Lung microvascular endothelial cell (primary cell): ENCODE data around the gene TLCD1. TPM values are rescaled to one million over a fixed set of nuclear protein-coding genes. Genes with fewer than 3 reads are reported as not detected.
"Not testable (repeated sequence)": the region's sequence is repeated elsewhere in the genome, so short reads cannot be mapped to it uniquely, and the experiment has no call there.

Experiments
- DNase-seq, 2 donors: peaks; one replicate each; pipeline versions ENCODE4 v3.0.0 to v3.0.0-alpha.2; 2010; ENCODE audit warnings: low read depth in 2 of 2
- total RNA-seq: library from RNA; depleted of rRNA; stranded (reverse); fragments of >200 nt; gene quantifications from 2 replicates; pipeline ENCODE4 v1.2.1, GENCODE V29; 2014

TLCD1 gene
- total RNA-seq, 1 donor from 2014 or later: 1.2 TPM

DNA sequence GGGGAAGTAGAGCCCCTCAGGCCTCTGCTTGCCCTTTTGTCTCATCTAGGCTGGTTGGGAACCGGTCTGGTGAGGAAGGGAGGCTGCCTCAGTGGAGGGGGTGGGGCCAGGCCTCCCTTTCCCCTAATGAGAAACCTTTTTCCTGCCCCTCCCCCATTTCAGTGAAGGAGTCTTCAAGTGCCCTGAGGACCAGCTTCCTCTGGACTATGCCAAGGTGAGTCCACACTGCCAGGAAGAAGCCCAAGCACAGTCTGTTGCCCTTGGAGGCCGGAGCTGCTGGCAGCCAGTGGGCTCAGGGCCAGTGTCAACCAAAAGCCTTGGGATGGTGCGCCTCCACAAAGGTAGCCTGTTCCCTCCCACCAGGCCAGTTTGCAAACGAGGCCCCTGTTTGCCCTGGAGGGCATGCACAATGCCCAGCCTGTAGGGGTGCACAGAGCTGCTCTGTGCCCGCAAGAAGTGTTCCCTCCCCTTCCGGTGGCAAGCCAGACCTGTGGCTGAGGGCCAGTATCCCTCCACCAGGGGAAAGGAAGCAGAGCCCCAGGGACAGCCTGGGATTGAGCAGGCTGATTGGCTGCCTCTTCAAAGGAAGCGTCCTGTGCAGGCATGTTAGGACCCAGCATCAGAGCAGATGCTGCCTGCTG, 21.1 kb upstream of the TLCD1 start:
- peak in 1 of 2 donors; percentile 48 for DNase-seq

DNA sequence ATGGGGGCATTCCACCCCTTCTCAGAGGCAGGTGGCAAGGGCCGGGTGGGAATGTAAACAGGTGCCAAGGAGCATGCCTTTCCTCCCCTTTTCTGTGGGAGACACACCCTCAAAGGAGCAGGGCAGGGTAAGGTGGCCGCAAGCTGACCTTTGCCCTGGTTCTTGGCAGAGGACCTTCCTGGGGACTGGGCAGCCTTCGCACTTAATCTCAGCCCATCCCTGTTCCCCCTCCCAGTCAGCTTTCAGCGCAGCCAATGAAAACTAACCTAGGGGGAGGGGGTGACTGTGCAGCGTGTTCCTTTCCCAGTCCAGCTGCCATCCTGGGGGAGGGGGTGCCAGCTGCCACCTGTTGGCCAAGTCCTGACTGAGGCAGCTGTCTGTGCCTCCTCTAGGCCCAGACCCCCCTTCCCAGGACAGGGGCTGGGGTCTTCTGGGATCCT, 20.6 kb upstream of the TLCD1 start:
- peak in 1 of 2 donors; percentile 43 for DNase-seq

DNA sequence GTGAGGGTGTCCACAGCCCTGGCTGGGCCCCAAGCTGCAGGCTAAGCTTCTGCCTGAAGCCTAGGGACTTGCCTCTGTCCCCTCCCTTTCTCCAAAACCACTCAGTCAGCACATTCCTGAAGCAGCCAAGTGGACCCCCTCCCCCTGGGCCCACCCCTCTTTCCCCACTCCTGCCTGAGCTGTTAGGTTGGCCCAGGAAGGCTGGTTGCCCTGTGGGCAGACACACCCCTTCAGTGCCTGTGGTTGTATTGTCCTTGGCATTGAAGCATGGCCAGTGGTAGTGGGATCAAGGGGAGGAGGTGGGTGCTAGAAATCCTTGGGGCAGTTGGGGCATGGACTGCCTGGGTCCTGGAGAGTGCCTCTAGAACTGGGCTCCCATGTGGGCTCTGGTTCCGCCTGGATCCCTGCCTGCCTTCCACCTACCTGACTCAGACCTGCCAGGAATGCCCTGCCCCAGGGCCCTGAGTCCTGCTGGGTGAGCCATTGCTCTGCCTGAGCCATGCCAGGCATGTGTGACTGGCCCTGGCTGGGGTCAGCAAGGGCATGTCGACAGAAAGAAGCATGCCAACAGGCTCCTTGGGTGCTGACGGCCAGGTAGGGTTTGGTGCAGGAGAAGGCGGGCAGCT, 19.9 kb upstream of the TLCD1 start:
- DNase-seq: no peak

DNA sequence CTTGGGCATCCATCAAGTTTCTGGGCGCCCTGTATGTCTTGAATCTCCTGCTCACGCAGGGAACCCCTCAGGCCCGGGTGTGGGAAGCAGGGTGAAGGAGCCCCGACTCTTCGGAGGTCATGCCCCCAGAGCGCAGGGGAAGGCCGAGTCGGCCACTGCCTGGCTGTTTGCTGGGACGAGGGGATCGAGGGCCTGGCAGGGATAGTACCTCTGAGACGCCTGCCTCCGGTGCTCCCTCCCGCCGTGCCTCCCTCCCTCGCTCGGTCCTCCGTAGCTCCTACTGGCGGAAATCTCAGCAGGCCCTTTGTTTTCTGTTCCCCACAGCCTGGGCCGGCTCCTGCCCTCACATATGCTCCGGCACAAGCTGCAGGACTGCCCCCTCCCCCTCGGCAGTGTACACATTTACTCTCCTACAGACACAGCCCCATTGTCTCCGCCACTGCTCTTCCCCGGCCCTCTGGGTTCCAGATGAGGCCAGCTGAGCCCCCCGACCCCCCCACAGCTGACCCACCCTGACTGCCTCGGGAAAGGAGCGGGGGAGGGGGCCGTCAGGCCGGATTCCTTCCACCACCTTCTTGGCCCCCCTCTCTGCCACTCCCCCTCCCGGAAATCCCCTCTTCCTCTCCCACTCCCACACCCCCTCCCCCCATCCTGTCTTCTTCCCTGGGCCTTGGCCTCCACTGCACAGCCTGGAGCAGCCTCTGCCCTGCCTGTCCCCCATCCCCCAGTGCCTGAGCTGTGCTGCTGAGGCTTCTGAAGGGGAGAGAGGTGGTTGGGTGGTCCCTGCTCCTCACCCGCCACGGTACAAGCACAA, 19.1 kb upstream of the TLCD1 start:
- DNase-seq: peak; percentile 48 to 65

DNA sequence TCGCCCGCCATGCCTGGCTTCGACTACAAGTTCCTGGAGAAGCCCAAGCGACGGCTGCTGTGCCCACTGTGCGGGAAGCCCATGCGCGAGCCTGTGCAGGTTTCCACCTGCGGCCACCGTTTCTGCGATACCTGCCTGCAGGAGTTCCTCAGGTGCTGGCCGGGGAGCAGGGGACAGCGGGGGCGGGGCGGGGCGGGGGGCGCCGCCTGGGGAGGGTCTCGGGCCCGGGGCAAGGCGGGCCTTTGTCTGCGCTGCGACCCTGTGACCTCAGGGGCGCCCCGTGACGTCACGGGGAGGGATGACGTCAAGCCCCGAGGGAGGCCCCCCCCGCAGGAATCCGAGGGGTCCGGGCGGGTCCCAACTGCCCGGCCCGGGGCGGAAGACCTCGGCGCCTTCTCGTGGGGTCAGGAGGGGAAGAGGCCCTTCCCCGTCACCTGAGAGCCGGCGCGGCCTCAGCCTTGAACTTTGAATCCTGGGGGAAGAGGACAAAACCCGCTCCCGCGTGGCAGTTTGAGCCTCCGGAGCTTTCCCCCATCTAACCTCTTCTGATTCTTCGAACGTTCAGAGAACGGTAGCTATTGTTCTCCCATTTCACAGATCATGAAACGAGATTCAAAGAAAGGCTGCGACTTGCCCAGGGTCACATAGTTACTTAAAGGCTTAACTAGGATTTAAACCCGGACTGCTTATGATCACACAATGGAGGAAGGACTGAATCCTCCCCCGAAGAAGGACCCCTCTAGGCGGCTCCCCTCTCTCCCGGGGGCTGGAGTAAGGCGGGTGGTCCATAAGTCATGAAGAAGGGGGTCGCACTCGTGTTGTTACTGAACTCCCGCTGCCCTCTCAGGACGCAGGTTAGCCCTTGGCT, 18.3 kb upstream of the TLCD1 start:
- peak; percentile 39 to 52 for DNase-seq

DNA sequence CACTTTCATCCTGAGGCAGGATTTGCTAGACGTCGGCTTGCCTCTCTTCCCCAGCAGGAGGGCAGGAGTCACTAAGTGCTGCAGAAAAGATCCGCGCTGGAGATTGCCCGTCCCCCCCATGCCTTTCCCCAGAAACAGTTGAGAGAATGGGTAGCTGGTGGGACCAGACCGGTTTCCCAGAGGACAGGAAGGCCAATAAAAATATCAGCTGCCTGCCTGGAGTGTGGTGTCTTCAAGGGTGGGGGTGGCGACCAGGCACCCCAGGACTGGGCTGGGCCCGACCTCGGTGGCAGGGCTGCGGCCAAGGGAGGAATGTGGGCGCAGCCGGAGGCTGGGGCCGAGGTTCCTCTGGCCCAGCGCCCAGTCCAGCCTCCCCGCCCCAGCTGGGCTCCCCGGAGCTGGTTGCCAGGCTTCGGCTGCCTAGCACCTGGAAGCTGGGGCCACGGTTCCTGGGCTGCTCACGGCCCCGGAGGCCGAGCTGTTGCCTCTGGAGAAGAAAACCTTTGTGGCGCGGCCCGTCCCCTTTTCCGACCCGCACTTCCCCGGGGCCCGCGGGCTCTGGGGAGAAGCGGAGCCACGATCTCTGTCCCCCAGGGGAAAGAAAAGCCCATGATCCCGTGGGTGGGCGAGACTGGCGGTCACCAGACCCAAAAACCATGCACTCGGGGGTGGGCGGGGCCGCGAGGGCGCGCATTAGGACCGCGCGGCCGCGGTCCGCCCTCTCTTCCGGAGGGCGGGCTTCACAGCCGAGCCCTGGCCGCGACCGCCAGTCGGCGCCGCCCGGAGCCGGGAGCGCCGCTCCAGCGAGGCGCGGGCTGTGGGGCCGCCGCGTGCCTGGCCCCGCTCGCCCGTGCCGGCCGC, 17.4 kb upstream of the TLCD1 start, which contains the start of gene TRAF4:
Gene TRAF4 (plus strand): TSS at position 769 of the 861 bp plus-strand sequence. CDS start 102 bp downstream, outside the sequence.
- peak; percentile 75 to 83 for DNase-seq

DNA sequence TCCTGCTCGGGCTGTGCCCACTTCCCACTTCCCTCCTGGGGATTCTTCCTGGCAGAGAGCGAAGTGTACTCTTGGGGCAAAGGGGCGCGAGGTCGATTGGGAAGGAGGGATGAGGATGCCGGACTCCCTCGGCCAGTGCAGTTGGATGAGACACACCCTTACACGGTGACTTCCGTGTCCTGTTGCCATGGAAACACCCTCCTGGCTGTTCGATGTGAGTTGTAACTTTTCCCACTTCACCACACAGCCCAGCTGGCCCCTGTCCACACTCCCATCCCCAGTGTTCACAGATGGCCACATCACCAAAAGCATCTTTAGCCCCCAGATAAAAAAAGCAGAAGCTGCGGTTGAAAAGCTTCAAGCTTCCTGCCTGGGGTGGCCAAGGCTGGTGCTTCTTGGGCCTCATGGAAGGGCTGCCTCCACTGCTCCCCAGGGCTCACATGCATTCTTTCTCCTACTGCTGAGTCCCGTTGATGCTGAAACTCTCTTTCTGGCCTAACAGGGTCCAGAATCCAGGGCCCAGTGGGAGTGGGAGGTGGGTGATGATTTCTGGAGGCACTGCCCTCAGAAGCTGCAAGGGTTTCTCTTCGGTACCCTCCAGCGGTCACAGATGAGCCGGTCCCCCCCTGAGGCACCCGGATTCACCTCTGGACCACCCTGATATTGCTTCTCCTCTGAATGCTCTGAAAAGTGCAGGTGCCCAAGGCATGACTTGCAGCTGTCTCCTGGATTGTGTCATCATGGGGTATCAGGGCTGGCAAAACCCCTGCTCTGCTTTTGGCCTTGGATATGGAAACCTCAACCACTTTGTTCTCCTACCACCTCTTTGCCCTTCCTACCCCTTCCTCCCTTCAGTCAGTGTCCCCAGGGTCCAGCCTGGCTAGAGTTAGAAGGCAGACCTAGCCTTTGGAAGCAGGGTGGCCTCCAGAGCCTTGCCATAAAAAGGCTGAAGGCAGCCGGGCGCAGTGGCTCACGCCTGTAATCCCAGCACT, 15.6 kb upstream of the TLCD1 start:
- no peak for DNase-seq

DNA sequence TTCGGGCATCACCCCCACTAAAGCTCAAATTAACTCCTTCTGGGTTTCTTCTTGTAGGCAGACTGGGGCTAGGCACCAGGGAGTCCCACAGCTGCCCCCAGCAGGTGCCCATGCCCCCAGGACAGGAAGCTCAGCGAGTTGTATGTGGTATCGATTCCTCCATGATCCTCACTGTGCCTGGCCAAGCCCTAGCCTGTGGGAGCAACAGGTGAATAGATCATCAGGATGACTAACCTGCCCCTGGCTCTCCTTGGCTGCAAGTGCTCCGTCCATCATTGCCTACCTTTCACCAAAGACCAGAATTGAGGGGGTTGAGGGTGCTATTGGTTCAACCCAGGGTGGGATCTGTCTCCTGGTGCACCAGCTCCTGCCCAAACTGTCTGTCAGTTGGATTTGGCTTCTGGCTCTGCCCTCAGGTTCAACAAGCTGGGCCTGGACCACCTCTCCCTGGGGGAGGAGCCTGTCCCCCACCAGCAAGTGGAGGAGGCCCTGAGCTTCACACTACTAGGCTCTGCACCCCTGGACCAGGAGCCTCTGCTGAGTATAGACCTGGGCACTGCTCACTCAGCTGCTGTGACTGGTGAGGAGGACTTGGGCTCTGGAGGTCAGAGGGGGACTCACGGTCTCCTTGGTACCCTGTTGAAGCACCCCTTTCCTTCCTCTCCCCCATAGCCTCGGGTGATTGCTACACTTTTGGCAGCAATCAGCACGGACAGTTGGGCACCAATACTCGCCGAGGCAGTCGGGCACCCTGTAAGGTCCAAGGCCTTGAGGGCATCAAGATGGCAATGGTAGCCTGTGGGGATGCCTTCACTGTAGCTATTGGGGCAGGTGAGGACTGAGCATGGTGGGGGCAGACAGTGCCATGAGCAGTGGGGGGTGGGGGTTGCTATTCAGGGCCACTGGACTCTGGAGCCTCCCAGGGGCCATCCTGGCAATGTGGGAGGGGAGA, 14.6 kb upstream of the TLCD1 start:
- DNase-seq: no peak

DNA sequence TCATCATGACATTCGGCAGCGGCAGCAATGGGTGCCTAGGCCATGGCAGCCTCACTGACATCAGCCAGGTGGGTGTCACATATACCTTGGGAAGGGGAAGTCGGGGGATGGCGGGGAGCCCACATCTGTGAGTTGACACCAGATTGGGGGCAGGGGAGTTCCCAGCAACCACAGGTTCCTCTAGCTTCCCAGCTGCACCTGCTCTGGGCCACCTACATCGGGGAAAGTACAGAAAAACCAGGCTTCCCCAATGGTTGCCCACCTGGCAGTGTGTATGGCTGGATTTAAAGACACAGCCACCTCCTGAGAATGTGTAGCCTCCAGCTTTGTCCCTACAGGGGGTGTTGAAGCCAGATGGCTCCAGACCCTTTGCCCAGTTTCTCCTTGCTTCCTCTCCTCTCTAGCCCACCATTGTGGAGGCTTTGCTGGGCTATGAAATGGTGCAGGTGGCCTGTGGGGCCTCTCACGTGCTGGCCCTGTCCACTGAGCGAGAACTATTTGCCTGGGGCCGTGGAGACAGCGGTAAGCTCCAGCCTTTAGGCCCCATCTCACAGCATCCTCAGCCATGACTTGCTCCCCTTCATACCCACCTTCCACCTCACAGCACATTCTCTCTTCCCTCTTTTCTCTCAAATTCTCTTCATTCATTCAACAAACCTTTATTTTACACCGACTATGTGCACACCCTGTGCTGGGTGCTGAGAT, 12.8 kb upstream of the TLCD1 start:
- no peak for DNase-seq

DNA sequence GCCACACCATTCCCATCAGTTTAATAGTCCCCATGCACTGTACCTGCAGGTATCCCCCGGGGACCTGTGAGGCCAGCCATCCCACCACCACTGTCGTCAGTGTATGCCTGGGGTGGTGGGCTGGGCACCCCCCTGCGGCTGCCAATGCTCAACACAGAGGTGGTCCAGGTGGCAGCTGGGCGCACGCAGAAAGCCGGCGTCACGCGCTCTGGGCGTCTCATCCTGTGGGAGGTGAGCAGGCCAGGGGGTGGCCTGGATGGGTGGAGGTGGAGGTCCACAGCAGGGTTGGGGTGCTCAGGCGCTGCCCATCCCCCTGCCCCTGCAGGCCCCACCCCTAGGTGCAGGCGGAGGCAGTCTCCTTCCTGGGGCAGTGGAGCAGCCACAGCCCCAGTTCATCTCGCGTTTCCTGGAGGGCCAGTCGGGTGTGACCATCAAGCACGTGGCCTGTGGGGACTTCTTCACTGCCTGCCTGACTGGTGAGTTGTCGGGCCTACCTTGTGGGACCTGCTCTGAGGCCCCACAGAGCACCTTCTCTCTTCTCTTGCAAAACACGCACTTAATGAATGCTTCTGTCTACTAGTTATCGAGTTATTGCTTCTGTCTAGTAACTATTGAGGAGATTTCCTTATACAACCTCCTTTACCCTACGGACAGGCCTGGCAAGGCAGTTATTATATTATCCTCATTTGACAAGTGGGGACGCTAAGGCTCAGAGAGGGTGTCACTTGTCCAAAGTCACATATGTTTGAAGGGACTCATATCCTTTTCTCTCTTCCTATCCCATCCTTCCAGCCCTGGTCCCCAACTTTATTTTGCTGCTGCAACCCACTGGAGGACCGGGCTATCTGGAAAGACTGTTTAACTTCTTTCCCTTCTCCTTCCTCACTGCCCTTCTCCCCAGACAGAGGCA, 12.0 kb upstream of the TLCD1 start:
- DNase-seq: no peak

DNA sequence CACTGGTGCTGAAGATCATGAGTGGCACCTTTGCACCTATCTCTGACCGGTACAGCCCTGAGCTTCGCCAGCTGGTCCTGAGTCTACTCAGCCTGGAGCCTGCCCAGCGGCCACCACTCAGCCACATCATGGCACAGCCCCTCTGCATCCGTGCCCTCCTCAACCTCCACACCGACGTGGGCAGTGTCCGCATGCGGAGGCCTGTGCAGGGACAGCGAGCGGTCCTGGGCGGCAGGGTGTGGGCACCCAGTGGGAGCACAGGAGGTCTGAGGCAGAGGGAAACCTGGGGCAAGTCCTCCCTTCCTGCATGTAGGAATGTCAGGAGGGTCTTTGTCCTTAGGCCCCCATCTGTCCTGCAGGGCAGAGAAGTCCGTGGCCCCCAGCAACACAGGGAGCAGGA, 11.3 kb upstream of the TLCD1 start:
- no peak for DNase-seq

DNA sequence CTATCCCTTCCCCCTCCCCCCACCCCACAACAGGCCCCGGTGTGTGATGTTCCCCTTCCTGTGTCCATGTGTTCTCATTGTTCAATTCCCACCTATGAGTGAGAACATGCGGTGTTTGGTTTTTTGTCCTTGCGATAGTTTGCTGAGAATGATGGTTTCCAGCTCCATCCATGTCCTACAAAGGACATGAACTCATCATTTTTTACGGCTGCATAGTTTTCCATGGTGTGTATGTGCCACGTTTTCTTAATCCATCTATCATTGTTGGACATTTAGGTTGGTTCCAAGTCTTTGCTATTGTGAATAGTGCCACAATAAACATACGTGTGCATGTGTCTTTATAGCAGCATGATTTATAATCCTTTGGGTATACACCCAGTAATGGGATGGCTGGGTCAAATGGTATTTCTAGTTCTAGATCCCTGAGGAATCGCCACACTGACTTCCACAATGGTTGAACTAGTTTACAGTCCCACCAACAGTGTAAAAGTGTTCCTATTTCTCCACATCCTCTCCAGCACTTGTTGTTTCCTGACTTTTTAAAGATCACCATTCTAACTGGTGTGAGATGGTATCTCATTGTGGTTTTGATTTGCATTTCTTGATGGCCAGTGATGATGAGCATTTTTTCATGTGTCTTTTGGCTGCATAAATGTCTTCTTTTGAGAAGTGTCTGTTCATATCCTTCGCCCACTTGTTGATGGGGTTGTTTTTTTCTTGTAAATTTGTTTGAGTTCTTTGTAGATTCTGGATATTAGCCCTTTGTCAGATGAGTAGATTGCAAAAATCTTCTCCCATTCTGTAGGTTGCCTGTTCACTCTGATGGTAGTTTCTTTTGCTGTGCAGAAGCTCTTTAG, 10.1 kb upstream of the TLCD1 start:
- not testable (repeated sequence) for DNase-seq

DNA sequence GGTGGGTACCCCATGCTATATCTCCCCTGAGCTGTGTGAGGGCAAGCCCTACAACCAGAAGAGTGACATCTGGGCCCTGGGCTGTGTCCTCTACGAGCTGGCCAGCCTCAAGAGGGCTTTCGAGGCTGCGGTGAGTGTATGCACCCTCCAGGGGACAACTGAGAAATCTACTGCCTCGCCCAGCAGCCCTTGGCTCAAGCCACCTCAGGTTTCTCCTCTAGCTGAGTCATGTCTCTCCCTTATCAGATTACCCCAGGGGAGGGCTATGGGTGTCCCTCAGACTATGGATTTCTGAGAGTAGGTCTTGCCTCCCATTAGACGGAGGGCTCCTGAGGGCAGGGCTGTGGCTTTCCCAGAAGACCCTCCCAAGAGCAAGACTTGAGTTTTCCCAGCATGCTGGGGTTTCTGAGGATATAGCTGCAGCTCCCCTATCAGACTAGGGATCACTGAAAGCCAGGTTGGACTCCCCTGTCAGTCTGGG, 9.2 kb upstream of the TLCD1 start:
- no peak for DNase-seq

DNA sequence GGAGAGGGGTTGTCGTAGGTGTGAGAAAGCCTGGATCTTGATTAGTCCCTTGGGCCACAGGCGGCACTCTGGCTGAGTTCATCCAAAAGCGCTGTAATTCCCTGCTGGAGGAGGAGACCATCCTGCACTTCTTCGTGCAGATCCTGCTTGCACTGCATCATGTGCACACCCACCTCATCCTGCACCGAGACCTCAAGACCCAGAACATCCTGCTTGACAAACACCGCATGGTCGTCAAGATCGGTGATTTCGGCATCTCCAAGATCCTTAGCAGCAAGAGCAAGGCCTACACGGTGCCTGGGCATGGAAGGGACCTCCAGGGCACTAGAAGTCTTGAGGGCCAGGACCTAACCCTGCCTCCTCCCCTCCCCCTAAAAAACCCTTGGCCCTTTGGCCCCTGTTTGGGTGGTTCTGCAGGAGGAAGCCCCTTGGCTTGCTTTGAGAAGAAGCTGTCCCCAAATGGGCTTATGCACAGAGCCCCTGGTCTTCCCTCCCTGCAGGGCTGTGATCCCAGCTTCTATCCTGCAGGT, 8.7 kb upstream of the TLCD1 start:
- DNase-seq: no peak

DNA sequence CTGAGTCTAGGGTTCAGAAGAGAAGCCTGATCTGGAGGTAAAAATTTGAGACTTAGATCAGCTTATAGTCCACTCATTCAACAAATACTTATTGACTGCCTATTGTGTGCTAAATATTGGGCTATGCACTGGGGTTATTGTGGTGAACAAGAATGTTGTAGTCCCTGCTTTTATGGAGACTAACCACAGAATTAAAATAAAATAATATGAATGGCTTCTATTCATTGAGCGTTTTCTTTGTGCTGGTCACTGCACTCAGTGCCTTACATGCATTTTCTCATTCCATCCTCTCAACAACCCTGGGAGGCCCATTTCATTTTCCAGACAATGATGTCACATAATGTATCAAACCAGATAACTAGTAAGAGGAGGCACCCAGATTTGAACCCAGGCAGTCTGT, 7.3 kb upstream of the TLCD1 start:
- no peak for DNase-seq
